ENCODE measurements around the gene EMILIN1. TPM values are rescaled to one million over a fixed set of nuclear protein-coding genes. Genes with fewer than 3 reads are reported as not detected.
A peak's percentile ranks its signal among the peaks of the same experiment; 100 is the strongest.

The EMILIN1 gene
- total and polyA plus RNA-seq, 2 donors (not counting 1 experiment from before 2014, with no cell fraction given), result 46.8 to 187 TPM

DNA sequence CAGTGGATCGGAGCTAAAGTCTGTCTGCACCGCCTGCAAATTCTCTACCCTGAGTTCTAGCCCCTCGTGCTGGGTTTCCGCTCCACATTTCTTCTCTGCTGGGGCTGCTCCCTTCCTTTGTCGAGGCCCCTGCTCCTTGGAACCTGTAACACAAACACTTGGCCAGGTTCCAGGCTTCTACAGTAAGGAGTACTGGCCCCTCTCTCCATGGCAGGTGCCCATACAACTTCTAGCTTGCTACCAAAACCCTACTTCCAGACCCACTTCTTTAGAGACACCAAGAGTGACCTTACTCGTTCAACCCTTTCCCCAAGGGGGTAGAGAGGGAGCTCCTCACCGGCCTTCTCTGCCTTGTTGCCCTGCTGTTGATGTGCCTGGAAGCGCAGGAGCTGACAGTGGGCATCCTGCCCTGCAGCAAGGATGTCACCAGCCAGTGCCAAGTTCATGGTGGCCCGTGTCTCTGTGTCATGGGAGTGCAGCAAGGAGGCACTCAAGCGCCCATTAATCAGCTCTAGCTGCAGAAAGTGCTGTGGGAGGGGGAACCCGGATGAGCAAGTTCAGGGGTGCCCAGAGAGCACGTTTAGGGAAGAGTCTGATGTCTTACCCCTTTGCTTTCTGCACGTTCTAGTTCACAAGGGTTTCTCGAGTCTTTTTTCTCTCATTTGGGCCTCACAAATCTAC lies 54.9 kb downstream of the EMILIN1 start:
- Histone ChIP-seq H3K9me3 (ENCODE audit: control insufficient read depth, insufficient read depth, low read depth, low read length) (no peaks in the 10 kb centered on the region), H3K9ac (ENCODE audit: insufficient read depth, low read length) (peak overlapping the region; percentile 90), H2AFZ (ENCODE audit: low read length) (no peak overlapping the region), H3K4me2 (ENCODE audit: extremely low read depth, insufficient read depth, low read length) (peak overlapping the region; percentile 97), H3K4me1 (ENCODE audit: control insufficient read depth, extremely low read depth, insufficient read depth, low read length) (peaks cover 4% of the 10 kb centered on the region), H3K27me3 (ENCODE audit: control insufficient read depth, insufficient read depth, low read length) (no peaks in the 10 kb centered on the region), H3K79me2 (ENCODE audit: control insufficient read depth, insufficient read depth, low read length) (peaks cover 15% of the 10 kb centered on the region), H3K4me3 (replicated peaks in 1 of 4; ENCODE audit: control extremely low read depth in 1 of 4, insufficient read depth in 1 of 4, low read depth in 3 of 4, low read length in 4 of 4) (peak overlapping the region; percentile 87 to 98 (median 96)), H3K36me3 (ENCODE audit: control insufficient read depth, insufficient read depth, low read length) (peaks cover 18% of the 10 kb centered on the region), H4K20me1 (ENCODE audit: control insufficient read depth, extremely low read depth, insufficient read depth, low read length) (no peaks in the 10 kb centered on the region), H3K27ac (ENCODE audit: insufficient read depth, low read length) (peak overlapping the region; percentile 82)
- no peak for TF ChIP-seq CTCF (conservative IDR thresholded peaks at IDR 0.05 in 1 of 2, IDR thresholded peaks at IDR 0.05 in 1 of 2; ENCODE audit: low read depth in 1 of 2, low read length in 2 of 2)
- TF ChIP-seq EZH2 (IDR thresholded peaks at IDR 0.05; ENCODE audit: low read length, missing control alignments), result no peak
- no peak for DNase-seq (ENCODE audit: low read depth in 2 of 2)

GRCh38 chr2:27133905-27134780 lies 55.7 kb downstream of the EMILIN1 start, which contains the start of gene PREB:
PREB (minus strand) TSS chr2:27134636; CDS start chr2:27134421, 215 bp downstream.
- Histone ChIP-seq H3K9me3 (ENCODE audit: control insufficient read depth, insufficient read depth, low read depth, low read length) (no peaks in the 10 kb centered on the region), H3K27me3 (ENCODE audit: control insufficient read depth, insufficient read depth, low read length) (no peaks in the 10 kb centered on the region), H3K27ac (ENCODE audit: insufficient read depth, low read length) (peak within 1 kb of the TSS; percentile 82), H4K20me1 (ENCODE audit: control insufficient read depth, extremely low read depth, insufficient read depth, low read length) (no peaks in the 10 kb centered on the region), H3K4me2 (ENCODE audit: extremely low read depth, insufficient read depth, low read length) (peak within 1 kb of the TSS; percentile 97), H3K4me3 (replicated peaks in 1 of 4; ENCODE audit: control extremely low read depth in 1 of 4, insufficient read depth in 1 of 4, low read depth in 3 of 4, low read length in 4 of 4) (peak within 1 kb of the TSS; percentile 87 to 98 (median 96)), H3K79me2 (ENCODE audit: control insufficient read depth, insufficient read depth, low read length) (peaks cover 15% of the 10 kb centered on the region), H3K9ac (ENCODE audit: insufficient read depth, low read length) (peak within 1 kb of the TSS; percentile 90), H2AFZ (ENCODE audit: low read length) (peak within 1 kb of the TSS; percentile 82), H3K36me3 (ENCODE audit: control insufficient read depth, insufficient read depth, low read length) (peaks cover 18% of the 10 kb centered on the region), H3K4me1 (ENCODE audit: control insufficient read depth, extremely low read depth, insufficient read depth, low read length) (peaks cover 4% of the 10 kb centered on the region)
- TF ChIP-seq EZH2 (IDR thresholded peaks at IDR 0.05; ENCODE audit: low read length, missing control alignments), result no peak
- peak; percentile 41 to 55 for TF ChIP-seq CTCF (conservative IDR thresholded peaks at IDR 0.05 in 1 of 2, IDR thresholded peaks at IDR 0.05 in 1 of 2; ENCODE audit: low read depth in 1 of 2, low read length in 2 of 2)
- DNase-seq (ENCODE audit: low read depth in 2 of 2), result peak; percentile 85 to 94

Measured in fibroblast of lung (primary cell).